ENCODE measurements around the gene IL17D. TPM values are rescaled to one million over a fixed set of nuclear protein-coding genes. Genes with fewer than 3 reads are reported as not detected.
"Not testable (repeated sequence)": the region's sequence is repeated elsewhere in the genome, so short reads cannot be mapped to it uniquely, and the experiment has no call there.

Gene IL17D
- total RNA-seq, 8 experiments from 2014 or later = 1.2 to 18.2 (median 9.5) TPM

DNA sequence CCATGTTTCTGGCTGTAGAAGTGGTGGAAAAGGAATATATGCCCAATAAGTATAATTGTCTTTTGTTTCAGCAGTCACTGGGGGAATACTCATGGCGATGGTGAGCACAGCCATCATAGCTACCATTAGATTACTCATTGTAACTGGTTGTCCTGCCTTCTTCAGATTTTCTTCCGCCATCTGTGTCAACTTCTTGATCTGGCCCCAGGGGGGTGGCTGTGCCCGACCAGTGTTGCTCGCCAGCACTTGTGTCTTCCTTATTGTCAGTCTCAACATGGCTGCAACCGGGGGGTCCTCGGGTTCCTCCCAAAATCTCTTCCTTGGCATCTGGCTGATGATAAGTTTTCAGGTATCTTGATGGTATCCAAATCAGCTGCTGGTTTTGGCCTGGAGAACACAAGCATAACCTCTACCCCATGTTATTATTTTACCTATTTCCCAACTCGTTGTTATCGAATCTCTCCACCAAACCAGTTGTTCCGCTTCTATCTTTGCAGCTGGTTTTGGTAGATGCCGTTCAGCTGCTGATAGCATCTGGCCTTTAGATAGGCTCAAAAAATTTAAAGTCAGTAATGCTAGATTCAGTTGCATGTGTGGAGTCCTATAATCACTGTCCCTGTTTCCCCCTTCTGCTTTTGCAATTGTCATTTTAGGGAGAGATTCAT lies 23.0 kb upstream of the IL17D start:
- Histone ChIP-seq H3K27ac (no peak overlapping the region), H3K4me1 (replicated peaks in 1 of 2) (peaks cover 4 to 15% of the 10 kb centered on the region in 2 donors), H3K4me3 (no peak overlapping the region)
- ATAC-seq (replicated peaks in 6 of 8) = no peak
- in situ Hi-C loops (cut with MboI; ENCODE audit: low pct_unique_long_range_greater_than_20kb in 2 of 9, low sequenced_read_pairs in 9 of 9, unreplicated experiment in 9 of 9) = no loop called here
- WGBS, 10 experiments = 83 to 100% (median 98%) methylated on average over 1 to 10 of the region's 10 CpGs

DNA sequence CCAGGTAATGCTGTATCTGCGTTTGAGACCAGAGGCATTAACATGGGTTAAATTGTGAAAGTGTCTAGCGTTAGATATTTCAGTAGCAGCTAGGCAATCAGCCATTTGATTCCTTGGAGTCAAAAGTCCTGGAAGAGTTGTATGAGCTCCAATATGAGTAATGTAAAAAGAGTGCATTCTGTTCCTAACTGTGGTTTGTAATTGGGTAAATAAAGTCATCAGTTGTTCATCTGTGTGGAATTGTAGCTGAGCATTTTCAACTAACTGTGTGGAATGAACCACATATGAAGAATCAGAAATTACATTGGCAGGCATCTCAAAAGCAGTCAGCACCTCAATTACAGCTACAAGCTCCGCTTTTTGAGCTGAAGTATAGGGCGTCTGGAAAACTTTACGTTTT lies 22.0 kb upstream of the IL17D start:
- H3K4me3 ChIP-seq; in situ Hi-C loops (cut with MboI; ENCODE audit: low pct_unique_long_range_greater_than_20kb in 2 of 9, low sequenced_read_pairs in 9 of 9, unreplicated experiment in 9 of 9); ATAC-seq (replicated peaks in 6 of 8); H3K27ac ChIP-seq: not testable (repeated sequence)
- 0 to 100% (median 77%) methylated on average over 1 to 4 of the region's 5 CpGs for WGBS, 10 experiments
- H3K4me1 ChIP-seq (replicated peaks in 1 of 2) = peaks cover 4 to 15% of the 10 kb centered on the region in 2 donors

- Histone ChIP-seq H3K4me3 (no peak overlapping the region), H3K4me1 (replicated peaks in 1 of 2) (peaks cover 5 to 15% of the 10 kb centered on the region in 2 donors), H3K27ac (no peak overlapping the region)
- 18 to 90% (median 55%) methylated on average over 1 of the region's 1 CpG; no CpG with 5 or more reads in 6 of the 10 experiments for WGBS, 10 experiments
- in situ Hi-C loops (cut with MboI; ENCODE audit: low pct_unique_long_range_greater_than_20kb in 2 of 9, low sequenced_read_pairs in 9 of 9, unreplicated experiment in 9 of 9) = no loop called here
- ATAC-seq (replicated peaks in 6 of 8) = no peak
Measured at GRCh38 chr13:20682061-20682460, 21.4 kb upstream of the IL17D start.

DNA sequence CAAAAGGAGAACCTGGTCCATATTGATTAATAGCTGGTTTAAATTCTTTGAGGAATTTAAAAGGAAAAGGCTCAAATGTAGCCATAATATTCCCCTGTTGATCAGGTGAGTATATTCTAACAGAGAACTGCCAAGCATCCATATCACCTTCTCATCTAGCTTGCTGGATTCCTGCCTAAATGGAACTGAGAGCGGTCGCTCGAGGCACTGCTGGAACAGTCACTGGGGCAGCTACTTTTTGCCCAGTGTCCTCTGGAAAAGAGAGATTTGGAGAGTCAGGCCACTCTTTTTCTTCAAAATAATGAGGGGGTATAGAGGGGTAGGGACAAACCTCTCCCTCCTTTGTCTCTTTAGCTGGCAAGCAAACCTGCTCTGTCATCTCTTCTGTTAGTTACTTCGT lies 19.5 kb upstream of the IL17D start:
- Histone ChIP-seq H3K27ac (no peak overlapping the region), H3K4me3 (no peak overlapping the region), H3K4me1 (replicated peaks in 1 of 2) (peaks cover 3 to 12% of the 10 kb centered on the region in 2 donors)
- in situ Hi-C loops (cut with MboI; ENCODE audit: low pct_unique_long_range_greater_than_20kb in 2 of 9, low sequenced_read_pairs in 9 of 9, unreplicated experiment in 9 of 9) = no loop called here
- WGBS, 10 experiments = 57 to 95% (median 87%) methylated on average over 1 to 4 of the region's 4 CpGs; no CpG with 5 or more reads in 4 of the 10 experiments
- no peak for ATAC-seq (replicated peaks in 6 of 8)

- no peak overlapping the region for H3K27ac ChIP-seq
- H3K4me3 ChIP-seq = no peak overlapping the region
- in situ Hi-C loops (cut with MboI; ENCODE audit: low pct_unique_long_range_greater_than_20kb in 2 of 9, low sequenced_read_pairs in 9 of 9, unreplicated experiment in 9 of 9) = no loop called here
- peaks cover 3 to 12% of the 10 kb centered on the region in 2 donors for H3K4me1 ChIP-seq (replicated peaks in 1 of 2)
- peak in 1 of 8 experiments; percentile 39 for ATAC-seq (replicated peaks in 6 of 8)
- WGBS, 10 experiments = 0 to 80% (median 50%) methylated on average over 1 to 11 of the region's 18 CpGs; no CpG with 5 or more reads in 3 of the 10 experiments
Measured at GRCh38 chr13:20684546-20684945, 19.0 kb upstream of the IL17D start.

DNA sequence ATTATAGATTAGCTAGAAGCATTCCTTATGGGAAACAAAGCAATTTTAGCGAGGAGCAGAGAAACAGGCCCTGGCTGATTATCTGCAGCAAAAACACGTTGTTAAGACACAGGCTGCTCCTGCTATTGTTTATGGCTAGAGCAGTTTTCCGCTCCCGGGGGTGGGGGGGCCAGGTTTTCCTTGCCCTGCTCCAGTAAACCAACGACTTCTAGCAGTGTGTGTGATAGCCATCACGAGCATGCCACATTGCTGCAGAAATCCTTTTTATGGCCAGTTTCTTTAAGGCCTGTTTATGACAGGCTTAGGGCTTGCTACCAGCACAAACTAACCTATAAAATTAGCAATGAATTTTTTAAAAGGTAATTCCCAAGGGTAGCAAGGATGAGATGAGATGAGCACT lies 18.4 kb upstream of the IL17D start:
- peaks cover 3 to 12% of the 10 kb centered on the region in 2 donors for H3K4me1 ChIP-seq (replicated peaks in 1 of 2)
- H3K4me3 ChIP-seq = no peak overlapping the region
- H3K27ac ChIP-seq = no peak overlapping the region
- 45 to 86% (median 53%) methylated on average over 4 to 6 of the region's 6 CpGs; no CpG with 5 or more reads in 6 of the 10 experiments for WGBS, 10 experiments
- in situ Hi-C loops (cut with MboI; ENCODE audit: low pct_unique_long_range_greater_than_20kb in 2 of 9, low sequenced_read_pairs in 9 of 9, unreplicated experiment in 9 of 9) = no loop called here
- ATAC-seq (replicated peaks in 6 of 8) = no peak

- no peak overlapping the region for H3K27ac ChIP-seq
- ATAC-seq (replicated peaks in 6 of 8) = no peak
- peaks cover 3 to 12% of the 10 kb centered on the region in 2 donors for H3K4me1 ChIP-seq (replicated peaks in 1 of 2)
- WGBS, 10 experiments = 71 to 100% (median 100%) methylated on average over 1 of the region's 1 CpG; no CpG with 5 or more reads in 3 of the 10 experiments
- in situ Hi-C loops (cut with MboI; ENCODE audit: low pct_unique_long_range_greater_than_20kb in 2 of 9, low sequenced_read_pairs in 9 of 9, unreplicated experiment in 9 of 9) = no loop called here
- no peak overlapping the region for H3K4me3 ChIP-seq
Measured at GRCh38 chr13:20686167-20686566, 17.3 kb upstream of the IL17D start.

DNA sequence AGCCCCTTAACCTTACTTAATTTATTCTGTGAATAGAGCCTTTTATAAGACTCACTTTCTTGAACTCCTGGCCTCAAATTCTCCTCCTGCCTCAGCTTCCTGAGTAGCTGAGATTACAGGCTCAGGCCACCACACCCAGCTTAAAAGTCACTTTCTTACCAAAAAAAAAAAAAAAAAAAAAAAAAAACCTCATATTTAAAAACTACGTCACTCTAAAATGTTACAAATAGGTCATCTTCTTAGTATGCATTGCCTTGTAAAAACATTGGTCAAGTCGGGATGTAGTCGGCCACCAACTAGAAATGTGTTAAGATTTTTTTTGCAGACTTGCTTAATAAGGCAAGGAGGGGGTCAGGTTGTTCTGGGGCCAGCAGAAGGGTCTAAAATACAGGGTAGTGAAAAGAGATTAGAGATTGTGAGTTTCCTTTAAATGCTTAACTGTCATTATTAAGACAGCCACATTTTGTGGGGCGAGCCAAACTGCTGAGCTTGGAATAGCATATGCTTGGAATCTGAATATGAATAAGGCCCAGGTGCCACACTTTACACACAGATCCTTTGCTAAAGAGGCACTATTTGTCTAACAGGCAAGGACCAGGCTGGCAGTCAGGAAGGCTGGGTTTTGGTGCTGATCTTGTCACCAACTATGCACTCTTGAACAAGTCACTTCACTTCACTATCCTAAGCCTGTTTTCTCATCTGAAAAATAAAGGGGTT lies 16.5 kb upstream of the IL17D start:
- no peak overlapping the region for H3K27ac ChIP-seq
- in situ Hi-C loops (cut with MboI; ENCODE audit: low pct_unique_long_range_greater_than_20kb in 2 of 9, low sequenced_read_pairs in 9 of 9, unreplicated experiment in 9 of 9) = no loop called here
- no peak overlapping the region for H3K4me3 ChIP-seq
- H3K4me1 ChIP-seq (replicated peaks in 1 of 2) = peaks cover 3 to 6% of the 10 kb centered on the region in 2 donors
- ATAC-seq (replicated peaks in 6 of 8) = peak in 2 of 8 experiments; percentile 36 to 63
- WGBS, 10 experiments = 39 to 100% (median 65%) methylated on average over 1 to 4 of the region's 4 CpGs

DNA sequence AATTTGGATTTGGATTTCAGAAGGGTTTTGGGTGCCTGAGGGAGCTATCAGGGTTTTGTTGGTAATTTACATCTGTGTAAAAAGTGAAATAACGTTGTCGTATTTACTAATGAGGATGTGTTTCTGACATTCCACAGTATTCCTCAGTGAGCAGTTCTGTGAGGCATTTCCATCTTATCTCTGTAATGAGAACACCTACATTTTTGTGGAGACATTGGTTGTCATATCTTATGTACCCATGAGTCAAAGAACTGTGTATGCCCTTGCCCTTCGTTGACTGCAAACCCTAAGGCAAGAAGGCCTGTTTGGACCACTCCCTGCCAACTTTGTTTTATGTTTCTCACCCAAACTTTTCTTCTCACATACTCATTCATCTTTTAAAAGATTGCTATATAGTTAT lies 14.2 kb upstream of the IL17D start:
- in situ Hi-C loops (cut with MboI; ENCODE audit: low pct_unique_long_range_greater_than_20kb in 2 of 9, low sequenced_read_pairs in 9 of 9, unreplicated experiment in 9 of 9) = no loop called here

GRCh38 chr13:20691616-20692015 lies 11.9 kb upstream of the IL17D start:
- 0 to 100% (median 60%) methylated on average over 1 to 4 of the region's 4 CpGs; no CpG with 5 or more reads in 3 of the 10 experiments for WGBS, 10 experiments
- Histone ChIP-seq H3K4me1 (replicated peaks in 1 of 2) (peaks cover 2 to 3% of the 10 kb centered on the region in 2 donors), H3K27ac (no peak overlapping the region), H3K4me3 (no peak overlapping the region)
- in situ Hi-C loops (cut with MboI; ENCODE audit: low pct_unique_long_range_greater_than_20kb in 2 of 9, low sequenced_read_pairs in 9 of 9, unreplicated experiment in 9 of 9) = no loop called here
- no peak for ATAC-seq (replicated peaks in 6 of 8)

More for the DNA sequence above, 14.2 kb upstream of the IL17D start:
- H3K4me3 ChIP-seq = no peak overlapping the region
- WGBS, 10 experiments = 71 to 100% (median 100%) methylated on average over 2 to 3 of the region's 3 CpGs; no CpG with 5 or more reads in 2 of the 10 experiments
- ATAC-seq (replicated peaks in 6 of 8) = no peak
- no peak overlapping the region for H3K27ac ChIP-seq
- H3K4me1 ChIP-seq (replicated peaks in 1 of 2) = peaks cover 2 to 3% of the 10 kb centered on the region in 2 donors

DNA sequence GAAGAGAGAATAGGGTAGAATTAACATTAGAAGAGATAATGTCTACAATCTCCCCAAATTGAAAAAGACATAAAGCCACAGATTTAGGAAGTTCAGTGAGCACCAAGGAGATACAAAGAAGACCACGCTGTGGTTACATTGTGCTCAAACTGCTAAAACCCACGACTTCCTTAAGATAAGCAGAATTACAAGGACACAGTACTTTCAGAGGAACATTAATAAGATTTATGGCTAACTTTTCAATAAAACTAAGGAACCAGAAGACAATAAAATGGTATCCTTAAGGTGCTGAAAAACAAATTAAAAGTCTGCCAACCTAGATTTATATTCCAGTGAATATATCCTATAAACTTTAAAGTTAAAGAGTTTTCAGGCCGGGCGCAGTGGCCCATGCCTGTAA lies 7.4 kb upstream of the IL17D start:
- H3K4me1 ChIP-seq (replicated peaks in 1 of 2) = no peaks in the 10 kb centered on the region
- in situ Hi-C loops (cut with MboI; ENCODE audit: low pct_unique_long_range_greater_than_20kb in 2 of 9, low sequenced_read_pairs in 9 of 9, unreplicated experiment in 9 of 9) = no loop called here
- no peak overlapping the region for H3K4me3 ChIP-seq
- ATAC-seq (replicated peaks in 6 of 8) = no peak
- H3K27ac ChIP-seq = no peak overlapping the region
- 23 to 77% (median 53%) methylated on average over 2 to 4 of the region's 4 CpGs; no CpG with 5 or more reads in 1 of the 10 experiments for WGBS, 10 experiments

- WGBS, 10 experiments = 50 to 100% (median 87%) methylated on average over 1 to 8 of the region's 9 CpGs; no CpG with 5 or more reads in 1 of the 10 experiments
- peaks cover 12 to 13% of the 10 kb centered on the region in 2 donors for H3K4me1 ChIP-seq (replicated peaks in 1 of 2)
- no peak overlapping the region for H3K4me3 ChIP-seq
- in situ Hi-C loops (cut with MboI; ENCODE audit: low pct_unique_long_range_greater_than_20kb in 2 of 9, low sequenced_read_pairs in 9 of 9, unreplicated experiment in 9 of 9) = loop anchor here in 3 of 9 experiments (25.0 kb wide), 2 partner anchors 138 to 213 kb away; partner anchors contain the start of gene XPO4 (in 3 of the 3)
- H3K27ac ChIP-seq = no peak overlapping the region
- no peak for ATAC-seq (replicated peaks in 6 of 8)
Measured at GRCh38 chr13:20699715-20700114, 3.8 kb upstream of the IL17D start.

DNA sequence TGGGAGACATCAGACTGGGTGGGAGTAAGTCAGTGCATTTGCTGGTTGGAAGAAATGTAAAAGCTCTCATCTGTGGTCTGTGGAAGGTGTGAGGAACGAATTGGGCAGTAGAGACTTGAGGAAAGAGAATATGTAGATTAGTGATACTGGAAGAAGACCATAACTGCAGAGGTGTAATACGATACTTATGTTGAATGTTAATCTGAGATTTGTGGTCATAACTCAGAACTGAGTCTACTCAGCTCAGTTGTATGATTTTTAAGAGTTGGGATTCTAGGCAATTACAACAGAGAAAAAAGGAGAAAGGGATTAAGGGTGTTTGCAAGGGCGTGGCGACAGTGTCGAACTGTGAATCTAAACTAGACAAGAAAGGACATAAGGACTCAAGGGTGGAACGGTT lies 3.2 kb upstream of the IL17D start:
- WGBS, 10 experiments = 58 to 100% (median 84%) methylated on average over 2 to 6 of the region's 6 CpGs
- in situ Hi-C loops (cut with MboI; ENCODE audit: low pct_unique_long_range_greater_than_20kb in 2 of 9, low sequenced_read_pairs in 9 of 9, unreplicated experiment in 9 of 9) = loop anchor here in 3 of 9 experiments (25.0 kb wide), 2 partner anchors 137 to 212 kb away; partner anchors contain the start of gene XPO4 (in 3 of the 3)
- H3K27ac ChIP-seq = no peak overlapping the region
- peak in 1 of 8 experiments; percentile 9 for ATAC-seq (replicated peaks in 6 of 8)
- peaks cover 12 to 13% of the 10 kb centered on the region in 2 donors for H3K4me1 ChIP-seq (replicated peaks in 1 of 2)
- H3K4me3 ChIP-seq = no peak overlapping the region
